ENCODE data around the gene PYDC1. TPM values are rescaled to one million over a fixed set of nuclear protein-coding genes. Genes with fewer than 3 reads are reported as not detected.

The PYDC1 gene
- total and polyA plus RNA-seq, 2 of the 13 experiments (the other 11 are each of a cell fraction or from before 2014, with no cell fraction given), result not detected

GRCh38 chr16:31179747-31180459, 37.0 kb downstream of the PYDC1 start, which contains the start of gene FUS (continued):
- TF ChIP-seq NFAT5 (CRISPR knock-in tag; IDR thresholded peaks at IDR 0.05) (0 out of 2 replicates have a peak, but pooled peaks have one; percentile 67), ZC3H4 (CRISPR knock-in tag; IDR thresholded peaks at IDR 0.05; ENCODE audit: borderline replicate concordance) (peak; percentile 86), CERS6 (CRISPR knock-in tag; IDR thresholded peaks at IDR 0.05) (no peak), RFXANK (CRISPR knock-in tag; IDR thresholded peaks at IDR 0.05) (peak; percentile 35; the same call in 1 of the 2 replicates), ZBTB25 (CRISPR knock-in tag; IDR thresholded peaks at IDR 0.05) (peak; percentile 43; the same call in 1 of the 2 replicates), ZNF101 (CRISPR knock-in tag; IDR thresholded peaks at IDR 0.05; ENCODE audit: borderline replicate concordance, low read depth) (no peak), ZNF512 (CRISPR knock-in tag; IDR thresholded peaks at IDR 0.05) (no peak), ATF7-NPFF (CRISPR knock-in tag; IDR thresholded peaks at IDR 0.05; ENCODE audit: low read depth) (peak; percentile 84), GLI4 (CRISPR knock-in tag; IDR thresholded peaks at IDR 0.05; ENCODE audit: borderline replicate concordance) (peak; percentile 98), ZNF207 (IDR thresholded peaks at IDR 0.05; ENCODE audit: borderline replicate concordance) (peak; percentile 71; the same call in 1 of the 2 replicates), ZNF660 (CRISPR knock-in tag; IDR thresholded peaks at IDR 0.05; ENCODE audit: borderline replicate concordance, low read depth) (no peak), HNRNPUL1 (IDR thresholded peaks at IDR 0.05; ENCODE audit: low read depth, low read length) (peak; percentile 36; the same call in 1 of the 2 replicates), ZFP82 (CRISPR knock-in tag; IDR thresholded peaks at IDR 0.05; ENCODE audit: borderline replicate concordance) (peak; percentile 77; the same call in 1 of the 2 replicates), NR2F6 (IDR thresholded peaks at IDR 0.05) (no peak), NR2F6 (CRISPR knock-in tag; IDR thresholded peaks at IDR 0.05) (peak; percentile 65), UBTF (CRISPR knock-in tag; IDR thresholded peaks at IDR 0.05) (peak; percentile 88), HNRNPL (IDR thresholded peaks at IDR 0.05; ENCODE audit: low read depth, low read length) (peak; percentile 71; the same call in 1 of the 2 replicates)

All from HepG2 (cell line).